Activated CD8-positive, alpha-beta T cell treated with anti-CD3 and anti-CD28 coated beads, Interleukin-2, amount 10 ng/mL, durations not matched to agents 7 days and 5 days (primary cell): ENCODE data around the gene HLA-E. TPM values are rescaled to one million over a fixed set of nuclear protein-coding genes. Genes with fewer than 3 reads are reported as not detected.

Experiments used
- total RNA-seq, 2 experiments: library from RNA; stranded (reverse); gene quantifications; one replicate each; pipeline ENCODE4 v1.2.3, GENCODE V29; 2021

HLA-E gene
- total RNA-seq, 2 experiments from 2014 or later = 523 to 536 TPM

Other genes starting within 250 kb of the HLA-E start
- gene TRIM39, start 162.6 kb upstream of the HLA-E start, total RNA-seq = 10 to 100 TPM; 16.7 to 16.9 TPM
- gene RPP21, start 144.4 kb upstream of the HLA-E start, total RNA-seq = 10 to 100 TPM; 37.3 to 37.9 TPM
- gene GNL1, start 67.0 kb downstream of the HLA-E start, total RNA-seq = 10 to 100 TPM; 63.7 to 69.9 TPM
- gene PRR3, start 67.8 kb downstream of the HLA-E start, total RNA-seq = 10 to 100 TPM; 19.7 to 21.1 TPM
- gene ABCF1, start 81.9 kb downstream of the HLA-E start, total RNA-seq = 10 to 100 TPM; 72.2 to 79.6 TPM
- gene PPP1R10, start 127.7 kb downstream of the HLA-E start, total RNA-seq = 10 to 100 TPM; 92.8 to 99.7 TPM
- 10 to 100 TPM; 43.2 to 43.6 TPM for gene MRPS18B, start 128.3 kb downstream of the HLA-E start, total RNA-seq
- gene ATAT1, start 137.4 kb downstream of the HLA-E start, total RNA-seq = 10 to 100 TPM in 1 of 2 experiments, 1 to 10 TPM in 1; 10.0 to 10.5 TPM
- gene C6orf136, start 157.6 kb downstream of the HLA-E start, total RNA-seq = 10 to 100 TPM; 31.6 to 40.1 TPM
- 10 to 100 TPM; 38.5 to 41.0 TPM for gene DHX16, start 183.5 kb downstream of the HLA-E start, total RNA-seq
- gene PPP1R18, start 197.1 kb downstream of the HLA-E start, total RNA-seq = 100 to 1,000 TPM; 286 to 304 TPM
- 10 to 100 TPM; 41.7 to 44.6 TPM for gene NRM, start 201.5 kb downstream of the HLA-E start, total RNA-seq
- 10 to 100 TPM; 48.5 to 52.4 TPM for gene MDC1, start 227.8 kb downstream of the HLA-E start, total RNA-seq
- 1,000 to 10,000 TPM; 1,638 to 1,703 TPM for gene TUBB, start 230.8 kb downstream of the HLA-E start, total RNA-seq